ENCODE measurements around the gene MEAF6. TPM values are rescaled to one million over a fixed set of nuclear protein-coding genes. Genes with fewer than 3 reads are reported as not detected.

The MEAF6 gene
- total and polyA plus RNA-seq, 2 donors, result 57.4 to 107 TPM

GRCh38 chr1:37477946-37478345 lies 36.6 kb downstream of the MEAF6 start:
- Histone ChIP-seq H3K27ac (ENCODE audit: low read depth in 1 of 2, low read length in 1 of 2) (peak overlapping the region; percentile 77 to 94), H3K27me3 (ENCODE audit: control insufficient read depth in 2 of 2, insufficient read depth in 1 of 2, low read length in 1 of 2) (no peaks in the 10 kb centered on the region), H3K36me3 (ENCODE audit: control insufficient read depth in 2 of 2, insufficient read depth in 2 of 2, low read length in 1 of 2) (peaks cover 36 to 48% of the 10 kb centered on the region in 2 donors), H3K4me1 (ENCODE audit: control insufficient read depth in 2 of 2, insufficient read depth in 2 of 2, low read length in 2 of 2) (peaks cover 43 to 68% of the 10 kb centered on the region in 2 donors), H3K4me3 (ENCODE audit: low read length in 2 of 2) (peak overlapping the region; percentile 51 to 81), H3K9me3 (ENCODE audit: control insufficient read depth in 2 of 2, insufficient read depth in 1 of 2, low read length in 1 of 2) (no peaks in the 10 kb centered on the region)
- WGBS, result 88% methylated on average over 5 of the region's 5 CpGs
- no peak for DNase-seq (ENCODE audit: low read depth in 6 of 9, low spot score in 9 of 9)

- Histone ChIP-seq H3K27ac (ENCODE audit: low read depth in 1 of 2, low read length in 1 of 2) (peak overlapping the region; percentile 77 to 94), H3K36me3 (ENCODE audit: control insufficient read depth in 2 of 2, insufficient read depth in 2 of 2, low read length in 1 of 2) (peaks cover 30 to 42% of the 10 kb centered on the region in 2 donors), H3K9me3 (ENCODE audit: control insufficient read depth in 2 of 2, insufficient read depth in 1 of 2, low read length in 1 of 2) (no peaks in the 10 kb centered on the region), H3K4me3 (ENCODE audit: low read length in 2 of 2) (peak overlapping the region; percentile 51 to 81), H3K27me3 (ENCODE audit: control insufficient read depth in 2 of 2, insufficient read depth in 1 of 2, low read length in 1 of 2) (no peaks in the 10 kb centered on the region), H3K4me1 (ENCODE audit: control insufficient read depth in 2 of 2, insufficient read depth in 2 of 2, low read length in 2 of 2) (peaks cover 43 to 71% of the 10 kb centered on the region in 2 donors)
- peak in 4 of 9 donors; percentile 48 to 73 (median 54) for DNase-seq (ENCODE audit: low read depth in 6 of 9, low spot score in 9 of 9)
- 21% methylated on average over 10 of the region's 10 CpGs for WGBS
Measured at GRCh38 chr1:37477198-37477931, 37.2 kb downstream of the MEAF6 start.

GRCh38 chr1:37476460-37477197 lies 37.9 kb downstream of the MEAF6 start:
- peak in 1 of 9 donors; percentile 12 for DNase-seq (ENCODE audit: low read depth in 6 of 9, low spot score in 9 of 9)
- no peaks in the 10 kb centered on the region for H3K27me3 ChIP-seq (ENCODE audit: control insufficient read depth in 2 of 2, insufficient read depth in 1 of 2, low read length in 1 of 2)
- peak overlapping the region; percentile 51 to 81 for H3K4me3 ChIP-seq (ENCODE audit: low read length in 2 of 2)
- WGBS, result 67% methylated on average over 5 of the region's 5 CpGs
- no peaks in the 10 kb centered on the region for H3K9me3 ChIP-seq (ENCODE audit: control insufficient read depth in 2 of 2, insufficient read depth in 1 of 2, low read length in 1 of 2)
- peaks cover 23 to 35% of the 10 kb centered on the region in 2 donors for H3K36me3 ChIP-seq (ENCODE audit: control insufficient read depth in 2 of 2, insufficient read depth in 2 of 2, low read length in 1 of 2)
- peaks cover 43 to 77% of the 10 kb centered on the region in 2 donors for H3K4me1 ChIP-seq (ENCODE audit: control insufficient read depth in 2 of 2, insufficient read depth in 2 of 2, low read length in 2 of 2)
- H3K27ac ChIP-seq (ENCODE audit: low read depth in 1 of 2, low read length in 1 of 2), result peak overlapping the region; percentile 77 to 94

GRCh38 chr1:37476087-37476452 lies 38.5 kb downstream of the MEAF6 start:
- H3K27ac ChIP-seq (ENCODE audit: low read depth in 1 of 2, low read length in 1 of 2), result peak overlapping the region; percentile 31 to 77
- H3K4me3 ChIP-seq (ENCODE audit: low read length in 2 of 2), result peak overlapping the region; percentile 51 to 81
- no peak for DNase-seq (ENCODE audit: low read depth in 6 of 9, low spot score in 9 of 9)
- H3K9me3 ChIP-seq (ENCODE audit: control insufficient read depth in 2 of 2, insufficient read depth in 1 of 2, low read length in 1 of 2), result no peaks in the 10 kb centered on the region
- 81% methylated on average over 9 of the region's 9 CpGs for WGBS
- no peaks in the 10 kb centered on the region for H3K27me3 ChIP-seq (ENCODE audit: control insufficient read depth in 2 of 2, insufficient read depth in 1 of 2, low read length in 1 of 2)
- peaks cover 43 to 79% of the 10 kb centered on the region in 2 donors for H3K4me1 ChIP-seq (ENCODE audit: control insufficient read depth in 2 of 2, insufficient read depth in 2 of 2, low read length in 2 of 2)
- peaks cover 17 to 30% of the 10 kb centered on the region in 2 donors for H3K36me3 ChIP-seq (ENCODE audit: control insufficient read depth in 2 of 2, insufficient read depth in 2 of 2, low read length in 1 of 2)

GRCh38 chr1:37475380-37476086 lies 39.0 kb downstream of the MEAF6 start:
- Histone ChIP-seq H3K36me3 (ENCODE audit: control insufficient read depth in 2 of 2, insufficient read depth in 2 of 2, low read length in 1 of 2) (peaks cover 12 to 24% of the 10 kb centered on the region in 2 donors), H3K9me3 (ENCODE audit: control insufficient read depth in 2 of 2, insufficient read depth in 1 of 2, low read length in 1 of 2) (no peaks in the 10 kb centered on the region), H3K27ac (ENCODE audit: low read depth in 1 of 2, low read length in 1 of 2) (peak overlapping the region in 1 of 2 donors; percentile 71), H3K27me3 (ENCODE audit: control insufficient read depth in 2 of 2, insufficient read depth in 1 of 2, low read length in 1 of 2) (no peaks in the 10 kb centered on the region), H3K4me3 (ENCODE audit: low read length in 2 of 2) (peak overlapping the region; percentile 51 to 81), H3K4me1 (ENCODE audit: control insufficient read depth in 2 of 2, insufficient read depth in 2 of 2, low read length in 2 of 2) (peaks cover 43 to 79% of the 10 kb centered on the region in 2 donors)
- DNase-seq (ENCODE audit: low read depth in 6 of 9, low spot score in 9 of 9), result no peak
- WGBS, result 82% methylated on average over 24 of the region's 24 CpGs

GRCh38 chr1:37474697-37475379 lies 39.7 kb downstream of the MEAF6 start:
- no peaks in the 10 kb centered on the region for H3K9me3 ChIP-seq (ENCODE audit: control insufficient read depth in 2 of 2, insufficient read depth in 1 of 2, low read length in 1 of 2)
- peaks cover 7 to 17% of the 10 kb centered on the region in 2 donors for H3K36me3 ChIP-seq (ENCODE audit: control insufficient read depth in 2 of 2, insufficient read depth in 2 of 2, low read length in 1 of 2)
- H3K4me1 ChIP-seq (ENCODE audit: control insufficient read depth in 2 of 2, insufficient read depth in 2 of 2, low read length in 2 of 2), result peaks cover 39 to 74% of the 10 kb centered on the region in 2 donors
- WGBS, result 2% methylated on average over 38 of the region's 38 CpGs
- H3K4me3 ChIP-seq (ENCODE audit: low read length in 2 of 2), result peak overlapping the region; percentile 51 to 81
- H3K27ac ChIP-seq (ENCODE audit: low read depth in 1 of 2, low read length in 1 of 2), result peak overlapping the region; percentile 50 to 71
- no peak for DNase-seq (ENCODE audit: low read depth in 6 of 9, low spot score in 9 of 9)
- H3K27me3 ChIP-seq (ENCODE audit: control insufficient read depth in 2 of 2, insufficient read depth in 1 of 2, low read length in 1 of 2), result no peaks in the 10 kb centered on the region

GRCh38 chr1:37474046-37474696 lies 40.4 kb downstream of the MEAF6 start, which contains the start of gene ZC3H12A:
Gene ZC3H12A (plus strand): TSS chr1:37474580. CDS start chr1:37475497, 917 bp downstream.
- no peaks in the 10 kb centered on the region for H3K9me3 ChIP-seq (ENCODE audit: control insufficient read depth in 2 of 2, insufficient read depth in 1 of 2, low read length in 1 of 2)
- peaks cover 35 to 67% of the 10 kb centered on the region in 2 donors for H3K4me1 ChIP-seq (ENCODE audit: control insufficient read depth in 2 of 2, insufficient read depth in 2 of 2, low read length in 2 of 2)
- peak in 8 of 9 donors; percentile 81 to 94 (median 88) for DNase-seq (ENCODE audit: low read depth in 6 of 9, low spot score in 9 of 9)
- H3K27ac ChIP-seq (ENCODE audit: low read depth in 1 of 2, low read length in 1 of 2), result peak within 1 kb of the TSS; percentile 50 to 74
- WGBS, result under 1% methylated on average over 78 of the region's 78 CpGs
- H3K27me3 ChIP-seq (ENCODE audit: control insufficient read depth in 2 of 2, insufficient read depth in 1 of 2, low read length in 1 of 2), result no peaks in the 10 kb centered on the region
- H3K36me3 ChIP-seq (ENCODE audit: control insufficient read depth in 2 of 2, insufficient read depth in 2 of 2, low read length in 1 of 2), result peaks cover 7 to 16% of the 10 kb centered on the region in 2 donors
- peak within 1 kb of the TSS; percentile 51 to 81 for H3K4me3 ChIP-seq (ENCODE audit: low read length in 2 of 2)

GRCh38 chr1:37473431-37474045 lies 41.0 kb downstream of the MEAF6 start:
- H3K27me3 ChIP-seq (ENCODE audit: control insufficient read depth in 2 of 2, insufficient read depth in 1 of 2, low read length in 1 of 2), result no peaks in the 10 kb centered on the region
- H3K27ac ChIP-seq (ENCODE audit: low read depth in 1 of 2, low read length in 1 of 2), result peak overlapping the region in 1 of 2 donors; percentile 26
- peaks cover 5 to 16% of the 10 kb centered on the region in 2 donors for H3K36me3 ChIP-seq (ENCODE audit: control insufficient read depth in 2 of 2, insufficient read depth in 2 of 2, low read length in 1 of 2)
- WGBS, result 7% methylated on average over 12 of the region's 12 CpGs
- DNase-seq (ENCODE audit: low read depth in 6 of 9, low spot score in 9 of 9), result peak in 1 of 9 donors; percentile 58
- H3K4me3 ChIP-seq (ENCODE audit: low read length in 2 of 2), result peak overlapping the region; percentile 51 to 79
- no peaks in the 10 kb centered on the region for H3K9me3 ChIP-seq (ENCODE audit: control insufficient read depth in 2 of 2, insufficient read depth in 1 of 2, low read length in 1 of 2)
- peaks cover 29 to 61% of the 10 kb centered on the region in 2 donors for H3K4me1 ChIP-seq (ENCODE audit: control insufficient read depth in 2 of 2, insufficient read depth in 2 of 2, low read length in 2 of 2)

All from thymus (tissue), 11 donors.